COLO668 (cell line): ENCODE results near the gene LUC7L.

Experiments
- DNase-seq: peaks from one replicate; lab custom pipeline; 2025; ENCODE audit not compliant: unreplicated experiment; lab: John Stamatoyannopoulos, UW

The LUC7L gene

DNA sequence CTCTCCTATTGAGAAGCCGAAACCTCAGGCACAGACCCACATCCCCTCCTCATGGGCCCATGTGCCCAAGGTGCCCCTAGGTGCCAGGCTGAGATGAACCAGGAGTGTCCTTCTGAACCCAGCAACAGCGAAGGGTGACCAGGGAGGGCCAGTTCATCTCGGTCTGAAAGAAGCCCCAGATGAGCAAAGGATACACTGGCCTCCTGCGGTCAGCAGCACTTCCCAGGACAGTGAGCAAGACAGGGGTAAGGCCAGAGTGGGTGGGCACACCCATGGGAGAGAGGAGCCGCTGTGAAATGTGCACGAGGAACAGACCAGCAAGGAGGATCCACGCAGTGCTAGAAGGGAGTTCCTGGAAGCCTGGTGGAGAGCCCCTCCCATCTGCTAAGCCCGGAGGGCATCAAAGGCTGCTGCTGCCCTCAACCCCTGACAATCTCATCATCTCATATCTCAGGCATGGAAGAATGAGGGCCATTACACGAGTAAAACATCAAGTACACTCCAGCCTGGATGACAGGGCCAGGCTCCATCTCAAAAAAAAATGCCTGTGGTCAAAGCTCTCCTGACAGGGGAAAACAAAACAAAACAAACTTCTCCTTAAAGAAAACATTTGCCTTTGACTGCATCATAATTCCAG is 80.1 kb downstream of the LUC7L start:
- no peak for DNase-seq

DNA sequence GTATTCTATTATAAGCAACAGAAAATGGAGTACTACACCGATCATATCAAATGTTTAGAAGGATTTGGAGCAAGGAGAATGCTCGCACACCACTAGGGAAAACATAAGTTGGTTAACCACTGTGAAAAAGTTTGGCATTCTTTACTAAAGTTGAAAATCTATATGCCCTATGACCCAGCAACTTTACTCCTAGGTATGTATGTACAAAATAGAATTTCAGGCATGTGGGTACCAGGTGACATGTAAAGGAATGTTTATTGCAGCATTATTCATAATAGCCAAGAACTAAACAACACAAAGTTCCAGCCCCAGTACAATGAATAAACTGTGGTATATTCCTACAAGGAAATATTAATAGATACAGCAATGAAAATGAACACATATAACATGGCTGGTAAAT is 82.6 kb downstream of the LUC7L start:
- no peak for DNase-seq

DNA sequence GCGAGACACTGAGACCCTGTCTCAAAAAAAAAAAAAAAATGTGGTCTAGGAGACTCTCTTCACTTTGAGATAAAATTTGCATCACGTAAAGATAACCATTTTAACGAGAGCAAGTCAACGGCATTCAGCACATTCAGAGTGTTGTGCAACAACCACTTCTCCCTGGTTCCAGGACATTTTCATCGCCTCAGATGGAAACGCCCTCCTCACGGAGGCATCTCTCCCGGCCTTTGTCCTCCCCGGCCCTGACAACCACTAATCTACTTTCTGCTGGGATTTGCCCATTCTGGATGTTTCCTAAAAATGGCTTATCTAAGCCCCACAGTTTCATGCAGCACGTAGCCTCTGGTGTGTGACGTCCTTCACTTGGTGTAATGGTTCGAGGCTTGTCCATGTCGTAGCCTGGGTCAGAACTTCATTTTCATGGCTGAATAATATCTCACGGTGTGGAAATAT is 84.4 kb downstream of the LUC7L start:
- no peak for DNase-seq

DNA sequence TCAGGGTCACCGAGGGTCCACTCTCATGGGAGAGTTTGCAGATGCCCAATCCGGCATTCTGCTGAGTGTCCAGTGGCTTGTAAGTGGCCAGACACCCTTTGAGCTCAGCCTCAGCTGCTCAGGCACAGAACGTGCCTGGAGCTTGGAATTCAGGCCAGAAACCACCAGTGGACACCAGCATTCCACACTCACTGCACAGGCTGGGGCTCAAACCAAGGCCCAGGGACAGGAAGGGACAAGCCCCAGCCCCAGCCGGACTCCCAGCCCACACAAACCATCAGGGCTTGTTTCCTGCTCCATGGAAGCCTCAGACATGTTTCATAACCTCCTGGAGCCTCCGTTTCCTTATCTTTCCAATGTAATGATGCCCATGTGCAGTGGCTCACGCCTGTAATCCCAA is 85.8 kb downstream of the LUC7L start:
- DNase-seq = no peak

DNA sequence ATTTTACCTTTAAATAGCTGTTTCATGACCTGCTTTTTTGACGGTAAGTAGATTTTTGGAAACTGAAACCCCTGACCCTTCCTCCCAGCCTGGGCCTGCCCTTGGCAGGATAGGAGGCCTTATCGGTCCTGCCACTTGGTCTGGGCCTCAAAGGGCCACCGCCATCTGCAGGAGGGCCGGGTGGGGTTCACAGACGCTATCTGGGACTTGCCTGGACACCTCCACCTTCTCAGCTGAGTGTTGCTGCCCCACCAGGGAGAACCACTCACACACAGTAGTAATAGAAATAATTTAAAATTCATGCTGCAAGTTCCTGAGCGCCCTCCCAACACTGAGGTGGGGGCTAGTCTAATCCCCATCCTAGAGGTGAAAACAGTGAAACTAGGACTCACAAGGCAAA is 86.2 kb downstream of the LUC7L start:
- DNase-seq = no peak

DNA sequence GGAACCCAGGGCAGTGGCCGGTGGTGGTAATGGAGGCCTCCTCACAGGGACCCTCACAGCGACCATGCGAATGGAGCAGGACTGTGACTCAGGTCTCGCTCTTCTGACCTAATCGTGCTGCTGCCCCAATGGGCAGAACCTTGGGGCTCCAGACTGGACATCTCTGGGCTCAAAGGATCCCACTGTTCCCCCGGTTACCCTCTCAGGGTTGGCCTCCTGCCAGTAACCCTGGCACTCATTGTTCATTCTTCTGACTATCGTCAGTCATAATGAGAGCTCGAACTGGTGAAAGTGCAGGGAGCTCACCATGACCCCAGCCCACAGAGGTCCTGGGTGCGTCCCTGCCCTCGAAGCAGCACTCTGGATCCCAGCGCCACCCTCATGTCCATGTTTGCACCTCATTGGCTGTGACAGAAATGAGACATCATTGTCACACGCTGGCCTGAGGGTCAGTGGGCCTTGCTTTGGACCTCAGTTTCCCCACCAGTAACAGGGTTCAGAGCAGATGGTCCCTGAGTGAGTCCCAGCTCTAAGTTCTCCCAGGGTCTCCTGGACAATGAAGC is 86.8 kb downstream of the LUC7L start:
- no peak for DNase-seq

DNA sequence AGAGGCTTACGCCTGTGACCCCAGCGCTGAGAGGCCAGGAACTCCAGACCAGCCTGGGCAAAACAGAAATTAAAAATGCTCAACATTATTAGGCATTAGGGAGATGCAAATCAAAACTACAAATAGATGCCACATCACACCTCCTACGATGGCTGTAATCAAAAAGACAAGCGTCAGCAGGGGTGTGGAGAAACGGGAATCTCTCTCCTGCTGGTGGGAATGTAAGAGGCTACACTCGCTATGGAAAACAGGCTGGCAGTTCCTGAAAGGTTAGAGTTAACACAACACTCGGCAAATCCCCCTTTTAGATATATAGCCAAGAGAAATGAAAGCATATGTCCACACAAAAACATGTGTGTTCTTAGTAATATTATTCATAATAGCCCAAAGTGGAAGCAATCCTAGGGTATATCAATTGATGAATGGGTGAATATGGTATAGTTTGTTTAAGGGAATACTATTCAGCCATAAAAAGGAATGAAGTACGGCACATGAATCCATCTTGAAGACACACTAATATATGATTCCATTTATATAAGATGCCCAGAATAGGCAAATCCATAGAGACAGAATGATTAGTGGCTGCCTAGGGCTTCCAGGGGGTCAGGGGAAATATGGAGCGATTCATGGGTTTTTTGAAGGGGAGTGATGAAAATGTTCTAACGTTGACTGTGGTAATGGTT is 88.9 kb downstream of the LUC7L start:
- no peak for DNase-seq
